ENCODE data around the gene JAKMIP2. TPM values are rescaled to one million over a fixed set of nuclear protein-coding genes. Genes with fewer than 3 reads are reported as not detected.

JAKMIP2 gene
- total RNA-seq, 1 experiment from 2014 or later: 10.9 TPM

DNA sequence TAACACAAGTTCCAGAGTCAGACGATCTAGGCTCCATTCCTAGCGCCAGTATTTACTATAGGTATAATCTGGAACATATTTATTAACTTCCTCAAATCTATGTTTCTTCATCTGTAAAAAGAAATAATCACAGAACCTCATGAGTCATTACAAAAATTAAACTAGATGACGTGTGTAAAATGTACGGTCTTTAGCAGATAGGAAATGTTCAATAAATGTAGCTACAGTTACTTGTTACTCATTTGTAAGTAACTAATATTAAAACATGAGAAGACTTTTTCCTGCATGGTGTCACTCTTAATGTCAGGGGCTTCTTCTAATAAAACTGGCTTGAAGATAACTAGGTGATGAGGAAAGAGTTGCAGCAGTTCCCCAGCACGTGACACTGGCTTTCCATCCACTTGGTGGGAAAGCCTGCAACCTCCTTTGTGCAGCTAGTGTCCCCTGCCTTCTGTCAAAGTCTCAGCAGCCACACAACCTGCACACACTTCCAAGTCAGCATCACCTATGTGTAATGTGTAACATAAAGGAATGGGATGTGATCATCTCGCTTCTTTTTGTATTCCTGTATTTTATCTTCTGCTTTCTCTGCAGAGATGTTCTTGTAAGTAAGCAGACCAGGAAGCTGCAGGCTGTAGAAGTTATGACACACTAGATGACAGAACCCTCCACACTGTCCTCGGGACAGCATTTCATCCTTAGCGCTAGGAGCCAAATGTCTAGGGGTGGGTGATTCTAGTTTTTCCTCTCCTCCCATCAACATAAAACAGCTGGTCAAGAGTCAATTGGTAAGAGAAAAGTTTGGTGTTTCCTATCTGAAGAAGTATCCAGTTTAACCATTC lies 1.8 kb upstream of the JAKMIP2 start:
- Mint-ChIP-seq H3K4me3 (no peak overlapping the region), H3K9me3 (no peaks in the 10 kb centered on the region), H3K27ac (no peak overlapping the region), H3K4me1 (peaks cover 33% of the 10 kb centered on the region), H3K36me3 (no peaks in the 10 kb centered on the region), H3K27me3 (ENCODE audit: low read depth) (no peaks in the 10 kb centered on the region)
- TF ChIP-seq, protein P1, sequence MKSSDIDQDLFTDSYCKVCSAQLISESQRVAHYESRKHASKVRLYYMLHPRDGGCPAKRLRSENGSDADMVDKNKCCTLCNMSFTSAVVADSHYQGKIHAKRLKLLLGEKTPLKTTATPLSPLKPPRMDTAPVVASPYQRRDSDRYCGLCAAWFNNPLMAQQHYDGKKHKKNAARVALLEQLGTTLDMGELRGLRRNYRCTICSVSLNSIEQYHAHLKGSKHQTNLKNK (CRISPR knock-in tag; IDR thresholded peaks at IDR 0.05): no peak
- TF ChIP-seq SP1 (CRISPR knock-in tag; conservative IDR thresholded peaks at IDR 0.05): no peak
- TF ChIP-seq, protein P2, sequence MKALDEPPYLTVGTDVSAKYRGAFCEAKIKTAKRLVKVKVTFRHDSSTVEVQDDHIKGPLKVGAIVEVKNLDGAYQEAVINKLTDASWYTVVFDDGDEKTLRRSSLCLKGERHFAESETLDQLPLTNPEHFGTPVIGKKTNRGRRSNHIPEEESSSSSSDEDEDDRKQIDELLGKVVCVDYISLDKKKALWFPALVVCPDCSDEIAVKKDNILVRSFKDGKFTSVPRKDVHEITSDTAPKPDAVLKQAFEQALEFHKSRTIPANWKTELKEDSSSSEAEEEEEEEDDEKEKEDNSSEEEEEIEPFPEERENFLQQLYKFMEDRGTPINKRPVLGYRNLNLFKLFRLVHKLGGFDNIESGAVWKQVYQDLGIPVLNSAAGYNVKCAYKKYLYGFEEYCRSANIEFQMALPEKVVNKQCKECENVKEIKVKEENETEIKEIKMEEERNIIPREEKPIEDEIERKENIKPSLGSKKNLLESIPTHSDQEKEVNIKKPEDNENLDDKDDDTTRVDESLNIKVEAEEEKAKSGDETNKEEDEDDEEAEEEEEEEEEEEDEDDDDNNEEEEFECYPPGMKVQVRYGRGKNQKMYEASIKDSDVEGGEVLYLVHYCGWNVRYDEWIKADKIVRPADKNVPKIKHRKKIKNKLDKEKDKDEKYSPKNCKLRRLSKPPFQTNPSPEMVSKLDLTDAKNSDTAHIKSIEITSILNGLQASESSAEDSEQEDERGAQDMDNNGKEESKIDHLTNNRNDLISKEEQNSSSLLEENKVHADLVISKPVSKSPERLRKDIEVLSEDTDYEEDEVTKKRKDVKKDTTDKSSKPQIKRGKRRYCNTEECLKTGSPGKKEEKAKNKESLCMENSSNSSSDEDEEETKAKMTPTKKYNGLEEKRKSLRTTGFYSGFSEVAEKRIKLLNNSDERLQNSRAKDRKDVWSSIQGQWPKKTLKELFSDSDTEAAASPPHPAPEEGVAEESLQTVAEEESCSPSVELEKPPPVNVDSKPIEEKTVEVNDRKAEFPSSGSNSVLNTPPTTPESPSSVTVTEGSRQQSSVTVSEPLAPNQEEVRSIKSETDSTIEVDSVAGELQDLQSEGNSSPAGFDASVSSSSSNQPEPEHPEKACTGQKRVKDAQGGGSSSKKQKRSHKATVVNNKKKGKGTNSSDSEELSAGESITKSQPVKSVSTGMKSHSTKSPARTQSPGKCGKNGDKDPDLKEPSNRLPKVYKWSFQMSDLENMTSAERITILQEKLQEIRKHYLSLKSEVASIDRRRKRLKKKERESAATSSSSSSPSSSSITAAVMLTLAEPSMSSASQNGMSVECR (CRISPR knock-in tag; IDR thresholded peaks at IDR 0.05; ENCODE audit: borderline replicate concordance): no peak
- no peak for TF ChIP-seq RELA (CRISPR knock-in tag; IDR thresholded peaks at IDR 0.05; ENCODE audit: borderline replicate concordance)
- TF ChIP-seq JUN (CRISPR knock-in tag; IDR thresholded peaks at IDR 0.05): no peak
- TF ChIP-seq, protein P3, sequence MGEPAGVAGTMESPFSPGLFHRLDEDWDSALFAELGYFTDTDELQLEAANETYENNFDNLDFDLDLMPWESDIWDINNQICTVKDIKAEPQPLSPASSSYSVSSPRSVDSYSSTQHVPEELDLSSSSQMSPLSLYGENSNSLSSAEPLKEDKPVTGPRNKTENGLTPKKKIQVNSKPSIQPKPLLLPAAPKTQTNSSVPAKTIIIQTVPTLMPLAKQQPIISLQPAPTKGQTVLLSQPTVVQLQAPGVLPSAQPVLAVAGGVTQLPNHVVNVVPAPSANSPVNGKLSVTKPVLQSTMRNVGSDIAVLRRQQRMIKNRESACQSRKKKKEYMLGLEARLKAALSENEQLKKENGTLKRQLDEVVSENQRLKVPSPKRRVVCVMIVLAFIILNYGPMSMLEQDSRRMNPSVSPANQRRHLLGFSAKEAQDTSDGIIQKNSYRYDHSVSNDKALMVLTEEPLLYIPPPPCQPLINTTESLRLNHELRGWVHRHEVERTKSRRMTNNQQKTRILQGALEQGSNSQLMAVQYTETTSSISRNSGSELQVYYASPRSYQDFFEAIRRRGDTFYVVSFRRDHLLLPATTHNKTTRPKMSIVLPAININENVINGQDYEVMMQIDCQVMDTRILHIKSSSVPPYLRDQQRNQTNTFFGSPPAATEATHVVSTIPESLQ (CRISPR knock-in tag; IDR thresholded peaks at IDR 0.05): no peak
- no peak for TF ChIP-seq NR1H2 (CRISPR knock-in tag; IDR thresholded peaks at IDR 0.05)
- TF ChIP-seq, protein P4, sequence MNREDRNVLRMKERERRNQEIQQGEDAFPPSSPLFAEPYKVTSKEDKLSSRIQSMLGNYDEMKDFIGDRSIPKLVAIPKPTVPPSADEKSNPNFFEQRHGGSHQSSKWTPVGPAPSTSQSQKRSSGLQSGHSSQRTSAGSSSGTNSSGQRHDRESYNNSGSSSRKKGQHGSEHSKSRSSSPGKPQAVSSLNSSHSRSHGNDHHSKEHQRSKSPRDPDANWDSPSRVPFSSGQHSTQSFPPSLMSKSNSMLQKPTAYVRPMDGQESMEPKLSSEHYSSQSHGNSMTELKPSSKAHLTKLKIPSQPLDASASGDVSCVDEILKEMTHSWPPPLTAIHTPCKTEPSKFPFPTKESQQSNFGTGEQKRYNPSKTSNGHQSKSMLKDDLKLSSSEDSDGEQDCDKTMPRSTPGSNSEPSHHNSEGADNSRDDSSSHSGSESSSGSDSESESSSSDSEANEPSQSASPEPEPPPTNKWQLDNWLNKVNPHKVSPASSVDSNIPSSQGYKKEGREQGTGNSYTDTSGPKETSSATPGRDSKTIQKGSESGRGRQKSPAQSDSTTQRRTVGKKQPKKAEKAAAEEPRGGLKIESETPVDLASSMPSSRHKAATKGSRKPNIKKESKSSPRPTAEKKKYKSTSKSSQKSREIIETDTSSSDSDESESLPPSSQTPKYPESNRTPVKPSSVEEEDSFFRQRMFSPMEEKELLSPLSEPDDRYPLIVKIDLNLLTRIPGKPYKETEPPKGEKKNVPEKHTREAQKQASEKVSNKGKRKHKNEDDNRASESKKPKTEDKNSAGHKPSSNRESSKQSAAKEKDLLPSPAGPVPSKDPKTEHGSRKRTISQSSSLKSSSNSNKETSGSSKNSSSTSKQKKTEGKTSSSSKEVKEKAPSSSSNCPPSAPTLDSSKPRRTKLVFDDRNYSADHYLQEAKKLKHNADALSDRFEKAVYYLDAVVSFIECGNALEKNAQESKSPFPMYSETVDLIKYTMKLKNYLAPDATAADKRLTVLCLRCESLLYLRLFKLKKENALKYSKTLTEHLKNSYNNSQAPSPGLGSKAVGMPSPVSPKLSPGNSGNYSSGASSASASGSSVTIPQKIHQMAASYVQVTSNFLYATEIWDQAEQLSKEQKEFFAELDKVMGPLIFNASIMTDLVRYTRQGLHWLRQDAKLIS (CRISPR knock-in tag; IDR thresholded peaks at IDR 0.05; ENCODE audit: borderline replicate concordance): no peak
- no peak for TF ChIP-seq OVOL2 (CRISPR knock-in tag; IDR thresholded peaks at IDR 0.05; ENCODE audit: borderline replicate concordance)
- no peak for TF ChIP-seq FOXJ3 (CRISPR knock-in tag; IDR thresholded peaks at IDR 0.05; ENCODE audit: borderline replicate concordance)
- TF ChIP-seq, protein P5, sequence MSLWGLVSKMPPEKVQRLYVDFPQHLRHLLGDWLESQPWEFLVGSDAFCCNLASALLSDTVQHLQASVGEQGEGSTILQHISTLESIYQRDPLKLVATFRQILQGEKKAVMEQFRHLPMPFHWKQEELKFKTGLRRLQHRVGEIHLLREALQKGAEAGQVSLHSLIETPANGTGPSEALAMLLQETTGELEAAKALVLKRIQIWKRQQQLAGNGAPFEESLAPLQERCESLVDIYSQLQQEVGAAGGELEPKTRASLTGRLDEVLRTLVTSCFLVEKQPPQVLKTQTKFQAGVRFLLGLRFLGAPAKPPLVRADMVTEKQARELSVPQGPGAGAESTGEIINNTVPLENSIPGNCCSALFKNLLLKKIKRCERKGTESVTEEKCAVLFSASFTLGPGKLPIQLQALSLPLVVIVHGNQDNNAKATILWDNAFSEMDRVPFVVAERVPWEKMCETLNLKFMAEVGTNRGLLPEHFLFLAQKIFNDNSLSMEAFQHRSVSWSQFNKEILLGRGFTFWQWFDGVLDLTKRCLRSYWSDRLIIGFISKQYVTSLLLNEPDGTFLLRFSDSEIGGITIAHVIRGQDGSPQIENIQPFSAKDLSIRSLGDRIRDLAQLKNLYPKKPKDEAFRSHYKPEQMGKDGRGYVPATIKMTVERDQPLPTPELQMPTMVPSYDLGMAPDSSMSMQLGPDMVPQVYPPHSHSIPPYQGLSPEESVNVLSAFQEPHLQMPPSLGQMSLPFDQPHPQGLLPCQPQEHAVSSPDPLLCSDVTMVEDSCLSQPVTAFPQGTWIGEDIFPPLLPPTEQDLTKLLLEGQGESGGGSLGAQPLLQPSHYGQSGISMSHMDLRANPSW (CRISPR knock-in tag; conservative IDR thresholded peaks at IDR 0.05; ENCODE audit: low read depth): no peak
- TF ChIP-seq, protein P6, sequence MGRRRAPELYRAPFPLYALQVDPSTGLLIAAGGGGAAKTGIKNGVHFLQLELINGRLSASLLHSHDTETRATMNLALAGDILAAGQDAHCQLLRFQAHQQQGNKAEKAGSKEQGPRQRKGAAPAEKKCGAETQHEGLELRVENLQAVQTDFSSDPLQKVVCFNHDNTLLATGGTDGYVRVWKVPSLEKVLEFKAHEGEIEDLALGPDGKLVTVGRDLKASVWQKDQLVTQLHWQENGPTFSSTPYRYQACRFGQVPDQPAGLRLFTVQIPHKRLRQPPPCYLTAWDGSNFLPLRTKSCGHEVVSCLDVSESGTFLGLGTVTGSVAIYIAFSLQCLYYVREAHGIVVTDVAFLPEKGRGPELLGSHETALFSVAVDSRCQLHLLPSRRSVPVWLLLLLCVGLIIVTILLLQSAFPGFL (CRISPR knock-in tag; IDR thresholded peaks at IDR 0.05; ENCODE audit: borderline replicate concordance): no peak
- TF ChIP-seq, protein P7, sequence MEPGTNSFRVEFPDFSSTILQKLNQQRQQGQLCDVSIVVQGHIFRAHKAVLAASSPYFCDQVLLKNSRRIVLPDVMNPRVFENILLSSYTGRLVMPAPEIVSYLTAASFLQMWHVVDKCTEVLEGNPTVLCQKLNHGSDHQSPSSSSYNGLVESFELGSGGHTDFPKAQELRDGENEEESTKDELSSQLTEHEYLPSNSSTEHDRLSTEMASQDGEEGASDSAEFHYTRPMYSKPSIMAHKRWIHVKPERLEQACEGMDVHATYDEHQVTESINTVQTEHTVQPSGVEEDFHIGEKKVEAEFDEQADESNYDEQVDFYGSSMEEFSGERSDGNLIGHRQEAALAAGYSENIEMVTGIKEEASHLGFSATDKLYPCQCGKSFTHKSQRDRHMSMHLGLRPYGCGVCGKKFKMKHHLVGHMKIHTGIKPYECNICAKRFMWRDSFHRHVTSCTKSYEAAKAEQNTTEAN (CRISPR knock-in tag; IDR thresholded peaks at IDR 0.05): no peak
- no peak for TF ChIP-seq CBFB (CRISPR knock-in tag; IDR thresholded peaks at IDR 0.05; ENCODE audit: low read depth)
- no peak for TF ChIP-seq ZNF121 (CRISPR knock-in tag; IDR thresholded peaks at IDR 0.05)
- TF ChIP-seq, protein P8, sequence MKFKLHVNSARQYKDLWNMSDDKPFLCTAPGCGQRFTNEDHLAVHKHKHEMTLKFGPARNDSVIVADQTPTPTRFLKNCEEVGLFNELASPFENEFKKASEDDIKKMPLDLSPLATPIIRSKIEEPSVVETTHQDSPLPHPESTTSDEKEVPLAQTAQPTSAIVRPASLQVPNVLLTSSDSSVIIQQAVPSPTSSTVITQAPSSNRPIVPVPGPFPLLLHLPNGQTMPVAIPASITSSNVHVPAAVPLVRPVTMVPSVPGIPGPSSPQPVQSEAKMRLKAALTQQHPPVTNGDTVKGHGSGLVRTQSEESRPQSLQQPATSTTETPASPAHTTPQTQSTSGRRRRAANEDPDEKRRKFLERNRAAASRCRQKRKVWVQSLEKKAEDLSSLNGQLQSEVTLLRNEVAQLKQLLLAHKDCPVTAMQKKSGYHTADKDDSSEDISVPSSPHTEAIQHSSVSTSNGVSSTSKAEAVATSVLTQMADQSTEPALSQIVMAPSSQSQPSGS (CRISPR knock-in tag; IDR thresholded peaks at IDR 0.05; ENCODE audit: borderline replicate concordance, low read depth): no peak
- CTCF ChIA-PET: no interaction called here
- POLR2A ChIA-PET: interaction anchor here (0.8 kb wide), 1 partner anchor 55 kb away, joined by 3 read pairs; no protein-coding TSS in a partner anchor
- ATAC-seq (no peak), DNase-seq (ENCODE audit: low spot score) (no peak)
